Esophagus muscularis mucosa (tissue), 4 donors: ENCODE data around the gene DNAH12. TPM values are rescaled to one million over a fixed set of nuclear protein-coding genes. Genes with fewer than 3 reads are reported as not detected.

Experiments
- DNase-seq: peaks from one replicate; pipeline ENCODE4 v3.0.0-alpha.2; 2017; ENCODE audit errors: extremely low spot score
- H3K27ac ChIP-seq, 4 donors: fragments of 200-600 bp; sonication (generic); replicated peaks in 1 of 4; 1 replicate in 3 of 4; 2 replicates in 1 of 4; pipeline ENCODE4 v1.5.1; 2016 to 2019; ENCODE audit warnings: mild to moderate bottlenecking in 1 of 4
- H3K27me3 ChIP-seq, 4 donors: fragments of 200-600 bp; sonication (generic); one replicate each; pipeline versions ENCODE4 v1.5.1 to v1.6.0; 2016 to 2019
- H3K36me3 ChIP-seq, 4 donors: fragments of 200-600 bp; sonication (generic); one replicate each; pipeline ENCODE4 v1.5.1; 2016 to 2019
- H3K4me1 ChIP-seq, 4 donors: fragments of 200-600 bp; sonication (generic); one replicate each; pipeline ENCODE4 v1.5.1; 2016 to 2019
- H3K4me3 ChIP-seq, 4 donors: fragments of 200-600 bp; sonication (generic); 1 replicate in 2 of 4; 2 replicates in 2 of 4; pipeline ENCODE4 v1.5.1; 2016 to 2019; ENCODE audit warnings: mild to moderate bottlenecking in 4 of 4, moderate library complexity in 1 of 4
- H3K9me3 ChIP-seq, 4 donors: fragments of 200-600 bp; sonication (generic); 1 replicate in 3 of 4; 2 replicates in 1 of 4; pipeline ENCODE4 v1.5.1; 2016 to 2019
- EP300 ChIP-seq: sonication (generic); formaldehyde crosslinking; IDR thresholded peaks from one replicate; pipeline ENCODE4 v1.6.1; 2017; ENCODE audit warnings: antibody characterized with exemption
- POLR2A ChIP-seq: fragments of 450-650 bp; IDR thresholded peaks from one replicate; pipeline ENCODE4 v1.6.1; 2017; ENCODE audit warnings: antibody characterized with exemption, moderate library complexity, mild to moderate bottlenecking, low read depth
- POLR2AphosphoS5 ChIP-seq, 2 donors: sonication (generic); formaldehyde crosslinking; IDR thresholded peaks; one replicate each; pipeline ENCODE4 v1.6.1; 2017; ENCODE audit warnings: antibody characterized with exemption in 2 of 2
- WGBS: methylation state at CpG from one replicate; pipeline ENCODE4 v1.1.5; 2018; 5-methylcytosine and 5-hydroxymethylcytosine counted together
- intact Hi-C: fragments of 100-400 bp; cut with DNase I; formaldehyde crosslinking; loops from one replicate; pipeline ENCODE4 v1.15.1; 2023
- total RNA-seq, 4 donors: library from RNA; depleted of rRNA; stranded (reverse); fragments of >200 nt; gene quantifications; one replicate each; pipeline versions ENCODE4 v1.1.0 to v1.2.1, GENCODE V29; 2016
- TF ChIP-seq, protein P1 (sequence below), 3 experiments: fragments of 200-600 bp in 2 of 3; fragments of 450-650 bp in 1 of 3; sonication (generic) in 2 of 3; IDR thresholded peaks; one replicate each; pipeline ENCODE4 v1.5.1; 2017 to 2019; ENCODE audit warnings: antibody characterized with exemption in 3 of 3, mild to moderate bottlenecking in 2 of 3, moderate library complexity in 1 of 3

DNAH12 gene
- total RNA-seq, 4 donors from 2014 or later = under 0.01 to 0.39 TPM; not detected in 2

DNA sequence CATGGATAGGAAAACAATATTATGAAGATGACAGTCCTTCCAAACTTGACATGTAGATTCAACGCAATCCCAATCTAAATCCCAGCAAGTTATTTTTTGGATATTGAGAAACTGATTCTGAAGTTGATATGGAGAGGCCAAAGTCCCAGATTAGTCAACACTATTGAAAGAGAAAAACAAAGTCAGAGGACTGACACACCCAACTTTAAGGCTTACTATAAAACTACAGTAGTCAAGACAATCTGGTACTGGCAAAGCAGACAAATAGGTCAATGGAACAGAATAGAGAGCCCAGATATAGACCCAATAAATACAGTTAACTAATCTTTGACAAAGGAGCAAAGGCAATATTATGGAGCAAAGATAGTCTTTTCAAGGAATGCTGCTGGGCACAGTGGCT, 132.4 kb downstream of the DNAH12 start:
- intact Hi-C loops = no loop called here
- Histone ChIP-seq H3K36me3 (no peaks in the 10 kb centered on the region), H3K9me3 (no peaks in the 10 kb centered on the region), H3K4me3 (no peak overlapping the region), H3K4me1 (no peaks in the 10 kb centered on the region), H3K27me3 (no peaks in the 10 kb centered on the region), H3K27ac (no peak overlapping the region)
- DNase-seq = no peak
- WGBS = 91% methylated on average over 1 of the region's 1 CpG
- TF ChIP-seq EP300 (no peak), POLR2AphosphoS5 (IDR thresholded peaks at IDR 0.05) (no peak), POLR2A (no peak)
- TF ChIP-seq, protein P1, sequence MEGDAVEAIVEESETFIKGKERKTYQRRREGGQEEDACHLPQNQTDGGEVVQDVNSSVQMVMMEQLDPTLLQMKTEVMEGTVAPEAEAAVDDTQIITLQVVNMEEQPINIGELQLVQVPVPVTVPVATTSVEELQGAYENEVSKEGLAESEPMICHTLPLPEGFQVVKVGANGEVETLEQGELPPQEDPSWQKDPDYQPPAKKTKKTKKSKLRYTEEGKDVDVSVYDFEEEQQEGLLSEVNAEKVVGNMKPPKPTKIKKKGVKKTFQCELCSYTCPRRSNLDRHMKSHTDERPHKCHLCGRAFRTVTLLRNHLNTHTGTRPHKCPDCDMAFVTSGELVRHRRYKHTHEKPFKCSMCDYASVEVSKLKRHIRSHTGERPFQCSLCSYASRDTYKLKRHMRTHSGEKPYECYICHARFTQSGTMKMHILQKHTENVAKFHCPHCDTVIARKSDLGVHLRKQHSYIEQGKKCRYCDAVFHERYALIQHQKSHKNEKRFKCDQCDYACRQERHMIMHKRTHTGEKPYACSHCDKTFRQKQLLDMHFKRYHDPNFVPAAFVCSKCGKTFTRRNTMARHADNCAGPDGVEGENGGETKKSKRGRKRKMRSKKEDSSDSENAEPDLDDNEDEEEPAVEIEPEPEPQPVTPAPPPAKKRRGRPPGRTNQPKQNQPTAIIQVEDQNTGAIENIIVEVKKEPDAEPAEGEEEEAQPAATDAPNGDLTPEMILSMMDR (IDR thresholded peaks at IDR 0.05) = no peak

- no peaks in the 10 kb centered on the region for H3K4me1 ChIP-seq
- no peaks in the 10 kb centered on the region for H3K9me3 ChIP-seq
- no peak overlapping the region for H3K27ac ChIP-seq
- no peaks in the 10 kb centered on the region for H3K36me3 ChIP-seq
- no peak for DNase-seq
- H3K4me3 ChIP-seq = no peak overlapping the region
- intact Hi-C loops = no loop called here
- no peaks in the 10 kb centered on the region for H3K27me3 ChIP-seq
- TF ChIP-seq POLR2A = no peak
- TF ChIP-seq POLR2AphosphoS5 (IDR thresholded peaks at IDR 0.05) = no peak
- no peak for TF ChIP-seq EP300
- TF ChIP-seq, protein P1 (IDR thresholded peaks at IDR 0.05) = no peak
- WGBS = 77% methylated on average over 2 of the region's 2 CpGs
Observed at GRCh38 chr3:57409471-57409870, 134.7 kb downstream of the DNAH12 start.

DNA sequence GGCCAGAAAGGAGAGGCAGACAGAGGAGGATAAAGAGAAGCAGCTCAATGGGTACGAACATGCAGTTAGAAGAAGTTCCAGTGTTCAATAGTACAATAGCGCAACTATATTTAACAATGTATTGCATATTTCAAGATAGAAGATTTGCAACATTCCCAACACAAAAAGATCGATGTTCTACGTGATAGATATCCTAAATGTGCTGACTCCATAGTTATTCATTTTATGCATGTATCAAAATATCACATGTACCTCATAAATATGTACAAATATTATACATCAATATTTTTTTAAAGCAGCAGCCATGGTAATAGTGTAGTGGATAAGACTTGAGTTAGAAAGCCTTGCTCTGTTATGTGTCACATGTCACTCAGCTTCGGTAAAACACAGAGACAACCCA, 141.5 kb downstream of the DNAH12 start:
- DNase-seq = no peak
- Histone ChIP-seq H3K9me3 (no peaks in the 10 kb centered on the region), H3K36me3 (no peaks in the 10 kb centered on the region), H3K4me3 (no peak overlapping the region), H3K27ac (no peak overlapping the region), H3K27me3 (peaks cover 0 to 8% (median 0%) of the 10 kb centered on the region in 4 donors), H3K4me1 (no peaks in the 10 kb centered on the region)
- TF ChIP-seq POLR2AphosphoS5 (IDR thresholded peaks at IDR 0.05) (no peak), POLR2A (no peak)
- intact Hi-C loops = no loop called here
- WGBS = 90% methylated on average over 5 of the region's 5 CpGs

GRCh38 chr3:57397175-57398026, 146.7 kb downstream of the DNAH12 start:
- peaks cover 0 to 8% (median 0%) of the 10 kb centered on the region in 4 donors for H3K27me3 ChIP-seq
- no peaks in the 10 kb centered on the region for H3K4me1 ChIP-seq
- DNase-seq = no peak
- H3K4me3 ChIP-seq = no peak overlapping the region
- no peaks in the 10 kb centered on the region for H3K36me3 ChIP-seq
- no peaks in the 10 kb centered on the region for H3K9me3 ChIP-seq
- H3K27ac ChIP-seq = no peak overlapping the region
- TF ChIP-seq, protein P1 (IDR thresholded peaks at IDR 0.05) = peak; percentile 67 to 88 (median 68)
- no peak for TF ChIP-seq EP300
- no peak for TF ChIP-seq POLR2AphosphoS5 (IDR thresholded peaks at IDR 0.05)
- TF ChIP-seq POLR2A = no peak
- intact Hi-C loops = loop anchor here (5.0 kb wide), 1 partner anchor 455 kb away; no protein-coding TSS in a partner anchor
- 8% methylated on average over 3 of the region's 3 CpGs for WGBS

DNA sequence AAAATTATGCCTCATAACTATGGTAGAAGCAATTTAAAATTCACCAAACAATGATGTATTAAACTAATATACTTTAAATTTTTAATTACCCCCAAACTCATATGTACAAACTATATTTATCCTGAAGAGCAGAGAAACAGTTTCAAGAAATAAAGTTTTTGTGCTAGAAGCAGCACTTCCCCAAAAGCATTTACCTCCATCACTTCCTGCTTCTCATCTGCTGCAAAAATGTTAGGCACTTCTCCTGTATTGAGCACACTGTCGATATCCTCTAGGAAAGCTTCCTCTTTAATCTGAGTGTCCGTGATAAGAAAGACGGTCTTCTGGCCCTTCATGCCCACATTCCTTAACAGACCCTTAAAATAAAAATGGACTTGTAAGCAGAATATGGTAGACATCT, 150.2 kb downstream of the DNAH12 start:
- TF ChIP-seq, protein P1 (IDR thresholded peaks at IDR 0.05) = no peak
- TF ChIP-seq POLR2AphosphoS5 (IDR thresholded peaks at IDR 0.05) (no peak), POLR2A (no peak), EP300 (no peak)
- intact Hi-C loops = no loop called here

More for the DNA sequence above, 150.2 kb downstream of the DNAH12 start:
- Histone ChIP-seq H3K36me3 (no peaks in the 10 kb centered on the region), H3K4me3 (no peak overlapping the region), H3K4me1 (no peaks in the 10 kb centered on the region), H3K9me3 (peaks cover 0 to 5% (median 2%) of the 10 kb centered on the region in 4 donors), H3K27ac (no peak overlapping the region), H3K27me3 (peaks cover 0 to 4% (median 0%) of the 10 kb centered on the region in 4 donors)
- WGBS = 49% methylated on average over 3 of the region's 3 CpGs
- DNase-seq = no peak
